ENCODE results near the gene PDE4A.
"Not testable (repeated sequence)": the region's sequence is repeated elsewhere in the genome, so short reads cannot be mapped to it uniquely, and the experiment has no call there.

The PDE4A gene

DNA sequence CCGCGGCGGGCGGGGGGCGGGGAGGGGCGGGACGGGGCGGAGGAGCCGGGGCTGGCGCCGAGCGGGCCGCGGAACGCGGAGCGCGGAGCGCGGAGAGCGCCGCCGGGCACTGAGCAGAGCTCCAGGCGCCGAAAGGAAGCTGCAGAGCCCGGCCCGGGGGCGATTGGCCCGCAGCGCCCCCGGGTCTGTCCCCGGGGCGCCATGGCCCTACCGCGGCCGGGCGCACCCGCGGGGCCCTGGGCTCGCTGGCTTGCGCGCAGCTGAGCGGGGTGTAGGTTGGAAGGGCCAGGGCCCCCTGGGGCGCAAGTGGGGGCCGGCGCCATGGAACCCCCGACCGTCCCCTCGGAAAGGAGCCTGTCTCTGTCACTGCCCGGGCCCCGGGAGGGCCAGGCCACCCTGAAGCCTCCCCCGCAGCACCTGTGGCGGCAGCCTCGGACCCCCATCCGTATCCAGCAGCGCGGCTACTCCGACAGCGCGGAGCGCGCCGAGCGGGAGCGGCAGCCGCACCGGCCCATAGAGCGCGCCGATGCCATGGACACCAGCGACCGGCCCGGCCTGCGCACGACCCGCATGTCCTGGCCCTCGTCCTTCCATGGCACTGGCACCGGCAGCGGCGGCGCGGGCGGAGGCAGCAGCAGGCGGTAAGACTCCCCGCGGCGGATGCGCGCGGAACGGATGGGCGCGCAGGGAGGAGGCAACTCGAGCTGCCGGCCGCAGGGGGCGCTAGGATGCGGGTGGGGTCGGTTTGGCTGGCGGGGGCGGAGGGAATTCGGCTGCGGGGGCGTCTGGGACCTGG lies at the start of gene PDE4A:
TSS of gene PDE4A (plus strand) at position 95 of the 796 bp plus-strand sequence. CDS start at position 322, 227 bp downstream.
- no peak for DNase-seq (ENCODE audit: low spot score)

DNA sequence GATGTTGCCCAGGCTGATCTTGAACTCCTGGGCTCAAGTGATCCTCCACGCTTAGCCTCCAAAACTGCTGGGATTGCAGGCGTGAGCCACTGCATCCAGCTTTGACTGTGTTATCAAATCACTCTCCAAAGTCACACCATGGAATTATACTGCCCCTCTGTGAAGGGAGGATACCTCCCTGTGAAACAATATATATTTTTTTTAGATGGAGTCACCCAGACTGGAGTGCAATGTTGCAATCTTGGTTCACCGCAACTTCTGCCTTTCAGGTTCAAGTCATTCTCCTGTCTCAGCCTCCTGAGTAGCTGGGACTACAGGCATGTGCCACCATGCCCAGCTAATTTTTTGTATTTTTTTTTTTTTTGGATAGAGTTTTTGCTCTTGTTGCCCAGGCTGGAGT lies 47.6 kb upstream of the PDE4A start:
- no peak for DNase-seq (ENCODE audit: low spot score)

DNA sequence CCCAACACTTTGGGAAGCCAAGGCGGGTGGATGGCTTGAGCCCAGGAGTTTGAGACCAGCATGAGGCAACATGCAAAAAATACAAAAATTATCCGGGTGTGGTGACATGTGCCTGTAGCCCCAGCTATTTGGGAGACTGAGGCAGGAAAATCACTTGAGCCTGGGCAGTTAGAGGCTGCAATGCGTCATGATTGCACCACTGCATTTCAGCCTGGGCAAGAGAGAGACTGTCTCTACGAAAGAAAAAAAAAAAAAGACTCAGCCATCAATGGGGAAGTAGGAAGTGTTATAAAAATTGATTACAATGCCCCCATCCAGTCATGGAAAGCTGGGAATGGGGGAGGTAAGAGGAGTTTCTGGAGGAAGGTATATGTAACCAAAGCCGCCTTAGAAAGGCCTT lies 45.4 kb upstream of the PDE4A start:
- no peak for DNase-seq (ENCODE audit: low spot score)

DNA sequence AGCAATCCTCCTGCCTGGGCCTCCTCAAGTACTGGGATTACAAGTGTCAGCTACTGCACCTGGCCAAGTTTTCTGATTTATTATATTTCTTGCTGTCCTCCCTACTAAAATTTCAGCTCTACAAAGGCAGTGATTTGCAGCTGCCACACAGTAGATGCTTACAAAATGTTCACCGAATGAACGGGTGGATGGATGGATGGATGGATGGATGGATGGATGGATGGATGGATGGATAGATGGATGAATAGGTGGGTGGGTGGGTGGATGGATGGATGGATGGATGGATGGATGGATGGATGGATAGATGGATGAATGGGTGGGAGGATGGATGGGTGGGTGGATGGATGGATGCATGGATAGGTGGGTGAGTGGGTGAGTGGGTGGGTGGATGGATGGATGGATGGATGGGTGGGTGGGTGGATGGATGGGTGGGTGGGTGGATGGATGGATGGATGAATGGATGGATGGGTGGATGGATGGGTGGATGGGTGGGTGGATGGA lies 43.1 kb upstream of the PDE4A start:
- not testable (repeated sequence) for DNase-seq (ENCODE audit: low spot score)

DNA sequence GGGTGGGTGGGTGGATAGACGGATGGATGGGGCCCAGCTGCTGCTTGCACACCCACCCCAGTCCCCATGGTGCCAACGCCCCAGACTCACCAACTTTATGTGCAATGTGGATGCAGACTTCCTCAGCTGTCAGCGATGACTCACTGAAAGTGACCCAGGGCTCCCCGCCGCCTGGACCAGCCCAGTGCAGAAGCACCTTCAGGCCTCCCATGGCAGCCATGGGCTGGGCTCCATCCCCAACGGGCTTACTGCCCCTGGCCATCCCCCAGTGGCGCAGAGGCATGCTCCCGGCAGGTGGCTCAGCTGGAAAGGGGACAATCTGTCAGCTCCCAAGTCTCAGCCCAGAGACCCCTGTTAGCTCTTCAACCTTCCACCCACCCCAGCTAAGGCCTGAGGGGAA lies 42.2 kb upstream of the PDE4A start:
- DNase-seq (ENCODE audit: low spot score), result no peak

DNA sequence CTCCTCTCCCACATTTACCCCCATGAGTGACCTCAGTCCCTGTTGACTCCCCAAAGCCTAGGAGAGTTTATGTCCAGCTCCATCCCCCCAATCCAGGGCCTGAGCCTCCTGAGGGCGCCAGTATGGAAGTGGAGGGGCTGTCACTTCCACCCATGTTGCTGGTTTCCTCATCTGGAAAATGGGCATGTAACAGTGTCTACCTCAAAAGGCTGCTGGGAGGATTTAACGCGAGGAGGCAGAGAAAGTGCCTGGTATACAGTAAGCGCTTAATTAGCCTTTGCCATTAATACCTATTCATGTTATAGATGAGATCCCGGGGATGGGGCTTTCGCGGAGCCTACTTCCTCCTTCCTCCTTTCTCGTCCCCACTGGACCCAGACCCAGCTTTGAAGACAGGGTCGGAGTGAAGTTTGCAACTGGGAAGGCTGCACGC lies 40.4 kb upstream of the PDE4A start:
- DNase-seq (ENCODE audit: low spot score), result no peak

DNA sequence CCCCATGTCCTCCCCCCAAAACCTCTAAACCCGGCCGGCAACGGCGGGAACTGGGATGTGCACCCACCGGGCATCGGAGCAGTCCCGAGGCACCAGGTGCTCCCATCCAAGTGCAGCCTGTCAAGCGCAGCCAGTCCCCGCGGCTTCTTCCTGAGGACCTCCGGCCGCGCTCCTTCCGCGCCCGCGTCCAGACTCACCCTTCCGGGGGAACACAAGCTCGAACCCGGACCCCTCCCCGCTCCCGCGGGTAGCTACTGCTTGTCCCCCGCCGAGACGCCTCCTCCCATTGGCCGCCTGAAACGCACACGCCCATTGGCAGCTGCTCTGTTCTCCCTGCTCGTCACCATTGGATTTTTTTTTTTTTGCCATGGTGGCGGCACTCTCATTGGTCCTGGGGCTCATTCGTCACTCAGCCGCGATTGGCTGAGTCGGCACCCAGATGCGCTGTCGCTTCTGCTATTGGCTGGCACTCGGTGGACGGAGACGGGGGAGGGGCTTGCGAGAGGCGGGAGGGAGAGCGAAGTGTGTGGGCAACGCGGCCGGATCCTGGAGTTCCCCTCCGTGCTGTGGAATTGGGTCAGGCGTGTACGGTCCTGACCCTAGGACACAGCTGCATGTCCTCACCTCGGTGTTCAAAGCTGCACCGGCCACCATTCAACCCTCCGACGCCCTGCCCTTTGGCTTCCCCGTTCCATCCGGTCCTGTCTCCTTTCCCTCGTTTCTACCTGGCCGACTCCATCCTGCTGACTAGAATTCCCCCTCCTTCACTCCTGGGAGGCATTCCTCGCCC lies 39.8 kb upstream of the PDE4A start, which contains the start of gene TYK2:
TSS of gene TYK2 (minus strand) at position 260 of the 790 bp plus-strand sequence. CDS start 2,166 bp downstream, outside the sequence.
- DNase-seq (ENCODE audit: low spot score), result peak; percentile 99

DNA sequence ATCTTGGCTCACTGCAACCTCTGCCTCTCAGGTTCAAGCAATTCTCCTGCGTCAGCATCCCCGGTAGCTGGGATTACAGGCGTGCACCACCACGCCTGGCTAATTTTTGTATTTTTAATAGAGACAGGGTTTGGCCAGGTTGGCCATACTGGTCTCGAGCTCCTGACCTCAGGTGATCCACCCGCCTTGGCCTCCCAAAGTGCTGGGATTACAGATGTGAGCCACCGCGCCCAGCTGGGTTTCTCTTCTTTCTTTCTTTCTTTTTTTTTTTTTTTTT lies 37.2 kb upstream of the PDE4A start:
- DNase-seq (ENCODE audit: low spot score), result not testable (repeated sequence)

DNA sequence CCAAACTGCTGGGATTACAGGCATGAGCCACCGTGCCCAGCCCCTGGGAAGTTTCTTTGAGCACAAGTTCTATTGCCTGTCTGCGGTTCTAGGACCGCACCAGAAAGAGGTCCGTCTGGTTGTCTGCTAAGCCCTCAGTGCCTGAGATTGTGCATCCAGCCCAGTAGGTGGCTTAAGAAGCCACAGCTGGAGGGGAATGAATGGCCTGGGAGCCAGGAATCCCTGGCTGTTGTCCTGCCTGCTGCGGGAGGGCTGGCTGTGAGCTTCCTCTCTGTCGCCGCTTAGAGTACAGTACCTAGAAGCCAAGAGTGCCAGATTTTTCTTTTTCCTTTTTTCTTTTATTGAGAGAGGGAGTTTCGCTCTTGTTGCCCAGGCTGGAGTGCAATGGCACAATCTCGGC lies 35.8 kb upstream of the PDE4A start:
- no peak for DNase-seq (ENCODE audit: low spot score)

DNA sequence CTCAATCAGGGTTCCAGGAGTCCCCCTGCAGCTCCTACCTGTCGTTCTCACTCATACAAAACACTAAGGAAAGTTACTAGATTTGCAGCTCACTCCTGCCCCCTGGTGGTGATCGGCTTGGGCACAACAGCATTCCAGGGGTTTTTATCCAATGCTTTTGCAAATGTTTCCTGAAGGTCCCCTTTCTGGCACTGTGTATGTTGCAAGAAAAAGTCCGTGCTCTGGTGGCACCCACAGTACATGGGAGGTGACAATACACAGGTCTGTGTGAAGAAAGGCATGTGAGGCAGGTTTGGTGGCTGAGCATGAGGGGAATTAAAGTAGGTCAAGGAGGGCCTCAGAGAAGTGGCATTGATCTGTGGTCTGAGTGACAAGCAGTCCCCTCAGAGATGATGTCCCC lies 31.4 kb upstream of the PDE4A start:
- DNase-seq (ENCODE audit: low spot score), result peak; percentile 89

DNA sequence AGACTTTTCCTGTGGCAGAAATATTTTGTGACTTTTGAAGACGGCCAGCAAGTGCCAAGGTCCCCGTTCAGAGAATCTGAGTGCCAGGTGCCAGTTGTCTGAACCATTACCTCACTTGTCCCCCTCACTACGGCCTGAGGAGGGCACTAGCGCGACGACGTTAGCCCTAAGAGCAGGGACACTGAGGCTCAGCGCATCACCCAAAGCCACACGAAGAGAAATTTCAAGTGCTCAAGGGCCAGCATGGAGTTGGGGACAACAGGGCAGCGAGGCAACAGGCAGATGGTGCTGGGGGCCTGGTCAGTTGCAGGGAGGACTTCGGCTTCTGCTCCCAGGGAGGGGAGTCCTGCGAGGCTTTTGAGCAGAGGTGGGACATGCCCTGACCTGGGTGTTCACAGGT lies 30.5 kb upstream of the PDE4A start:
- peak; percentile 35 for DNase-seq (ENCODE audit: low spot score)

DNA sequence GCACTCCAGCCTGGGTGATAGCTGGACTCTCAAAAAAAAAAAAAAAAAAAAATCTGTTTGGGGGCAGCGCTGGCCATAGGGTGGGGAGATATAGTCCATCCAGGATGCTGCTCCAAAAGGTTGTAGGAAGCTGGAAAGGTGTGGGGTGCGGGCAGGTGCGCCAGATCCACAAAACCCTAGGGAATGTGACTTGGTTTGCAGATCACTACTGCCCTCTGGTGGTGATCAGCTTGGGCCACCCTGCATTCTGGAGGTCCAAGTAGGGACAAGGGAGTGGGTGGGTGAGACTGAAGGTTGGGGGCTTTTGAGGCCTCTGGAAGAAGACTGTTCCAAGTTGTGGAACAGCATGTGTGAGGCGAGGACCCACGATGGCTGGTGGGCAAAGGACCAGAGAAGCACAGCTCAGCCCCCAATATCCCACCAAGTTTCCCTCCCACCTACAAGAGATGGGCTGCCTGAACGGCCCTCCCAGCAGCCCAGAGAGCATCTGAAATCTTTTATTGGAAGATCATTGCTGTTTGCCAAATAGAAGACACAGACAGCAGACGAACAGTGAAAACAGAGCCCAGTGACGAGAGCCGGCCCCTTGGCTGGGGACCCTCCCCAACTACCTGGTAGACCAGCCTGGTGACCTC lies 29.6 kb upstream of the PDE4A start:
- DNase-seq (ENCODE audit: low spot score), result peak; percentile 75

DNA sequence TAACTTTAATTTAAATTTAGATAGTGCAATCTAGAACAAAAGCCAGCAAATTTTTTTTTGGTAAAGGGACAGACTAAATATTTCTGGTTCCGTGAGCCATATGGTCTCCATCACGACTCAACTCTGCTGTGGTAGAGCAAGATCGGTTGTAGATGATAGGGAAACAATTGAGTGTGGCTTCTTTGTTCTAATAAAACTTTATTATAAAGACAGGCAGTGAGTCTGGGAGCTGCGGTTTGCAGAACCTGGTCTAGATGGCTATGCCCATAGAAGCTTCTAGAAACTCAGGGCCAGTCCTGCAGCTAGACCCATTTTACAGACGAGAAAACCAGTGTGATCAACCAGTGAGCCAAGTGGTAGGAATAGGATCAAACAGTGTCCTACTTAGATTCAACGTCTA lies 28.2 kb upstream of the PDE4A start:
- DNase-seq (ENCODE audit: low spot score), result no peak

DNA sequence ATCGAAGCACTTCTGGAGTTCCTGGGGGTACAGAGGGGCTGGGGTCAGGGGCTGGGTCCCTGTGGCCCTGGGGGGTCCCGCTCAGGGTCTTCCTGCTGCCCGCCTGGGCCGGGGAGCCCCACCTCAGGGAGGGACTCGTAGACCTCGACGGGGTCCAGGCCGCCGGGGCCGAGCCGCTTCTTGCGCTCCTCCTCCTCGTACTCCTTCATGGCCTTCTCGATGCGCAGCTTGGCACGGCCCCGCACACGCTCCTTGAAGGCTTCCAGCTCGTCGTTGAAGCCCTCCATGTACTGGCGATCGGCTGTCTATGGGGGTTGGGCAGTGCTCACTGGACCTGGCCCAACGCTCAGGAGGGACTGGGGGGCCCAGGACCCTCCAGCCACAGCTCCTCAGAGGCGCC lies 27.2 kb upstream of the PDE4A start:
- no peak for DNase-seq (ENCODE audit: low spot score)

DNA sequence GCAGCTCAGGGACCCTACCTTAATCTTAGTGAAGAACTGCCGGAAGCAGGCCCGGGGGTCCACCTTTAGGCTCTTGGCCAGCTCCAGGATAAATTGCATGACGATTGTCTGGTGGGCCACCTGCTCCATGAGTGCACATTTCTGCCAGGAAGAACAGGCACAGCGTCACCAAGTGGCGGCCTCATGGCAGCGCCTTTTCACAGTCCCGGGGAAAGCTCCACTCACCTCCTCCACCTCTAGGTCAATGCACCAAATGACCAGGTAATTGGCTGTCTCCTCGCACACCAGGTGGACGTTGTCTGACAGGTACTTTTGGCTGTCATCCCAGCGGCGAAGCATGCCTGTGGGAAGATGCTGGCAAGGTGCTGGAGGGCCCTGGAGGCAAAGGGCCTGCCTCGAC lies 25.3 kb upstream of the PDE4A start:
- no peak for DNase-seq (ENCODE audit: low spot score)

DNA sequence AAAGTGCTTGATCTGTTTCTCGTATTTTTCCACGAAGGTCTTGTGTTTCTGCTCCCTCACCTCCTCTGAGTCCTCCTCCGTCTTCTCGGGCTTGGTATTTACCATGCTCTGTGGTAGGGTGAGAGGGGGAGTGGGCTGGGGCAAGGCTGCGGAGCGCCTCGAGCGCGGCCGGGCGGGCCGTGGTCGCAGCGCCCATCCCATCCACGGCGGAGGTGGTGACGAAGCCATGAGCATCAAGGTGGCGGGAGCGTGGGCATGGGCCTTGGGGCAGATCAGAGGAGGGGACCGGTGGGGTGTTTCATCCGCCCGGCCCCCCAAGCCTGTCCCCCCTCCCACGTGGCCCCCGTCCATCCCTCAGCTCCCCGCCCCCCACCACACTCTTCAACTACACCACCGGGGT lies 24.9 kb upstream of the PDE4A start:
- DNase-seq (ENCODE audit: low spot score), result no peak

DNA sequence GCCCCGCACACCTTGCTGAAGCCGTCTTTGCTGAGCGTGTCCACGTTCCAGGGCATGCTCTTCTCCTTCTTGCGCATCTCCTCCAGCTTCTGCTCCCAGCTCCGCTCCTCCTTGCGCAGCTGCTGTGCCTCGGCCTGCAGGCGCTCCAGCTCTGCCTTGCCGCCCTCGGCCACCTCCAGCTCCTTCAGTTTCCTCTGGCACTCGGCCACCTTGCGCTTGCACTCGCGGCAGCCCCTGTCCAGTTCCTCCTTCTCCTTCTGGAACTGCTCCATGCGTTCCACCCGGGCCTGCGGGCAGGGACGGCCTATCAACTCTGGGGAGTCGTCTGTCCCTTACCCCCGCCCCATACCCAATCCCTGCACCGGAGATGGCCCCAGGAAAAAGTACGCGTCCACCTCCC lies 24.4 kb upstream of the PDE4A start:
- no peak for DNase-seq (ENCODE audit: low spot score)

DNA sequence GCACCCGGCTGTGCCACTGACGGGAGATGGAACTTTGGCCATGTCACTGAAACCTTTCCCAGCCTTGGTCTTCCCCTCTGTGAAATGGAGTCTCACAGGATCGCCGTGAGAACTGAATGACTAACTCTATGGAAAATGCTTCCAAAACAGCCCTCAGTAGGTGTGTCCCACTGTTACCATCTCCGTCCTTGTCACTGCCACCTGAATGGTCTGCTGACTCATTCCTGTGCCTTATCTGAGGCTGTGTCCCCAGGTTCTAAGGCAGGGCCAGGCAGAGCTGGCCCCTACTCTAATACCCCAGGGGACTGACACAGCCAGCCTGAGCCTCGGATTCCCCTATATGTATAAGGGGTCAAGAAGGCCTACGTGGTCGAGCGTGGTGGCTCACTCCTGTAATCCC lies 21.5 kb upstream of the PDE4A start:
- no peak for DNase-seq (ENCODE audit: low spot score)

DNA sequence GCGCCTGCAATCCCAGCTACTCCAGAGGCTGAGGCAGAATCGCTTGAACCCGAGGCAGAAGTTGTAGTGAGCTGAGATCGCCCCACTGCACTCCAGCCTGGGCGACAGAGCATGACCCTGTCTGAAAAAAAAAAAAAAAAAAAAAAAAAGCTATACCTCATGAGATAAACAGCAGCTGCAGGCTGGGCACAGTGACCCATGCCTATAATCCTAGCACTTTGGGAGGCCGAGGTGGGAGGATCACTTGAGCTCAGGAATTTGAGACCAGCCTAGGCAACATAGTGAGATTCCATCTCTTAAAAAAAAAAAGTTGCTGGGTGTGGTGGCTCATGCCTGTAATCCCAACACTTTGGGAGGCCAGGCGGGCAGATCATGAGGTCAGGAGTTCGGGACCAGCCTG lies 21.0 kb upstream of the PDE4A start:
- not testable (repeated sequence) for DNase-seq (ENCODE audit: low spot score)

DNA sequence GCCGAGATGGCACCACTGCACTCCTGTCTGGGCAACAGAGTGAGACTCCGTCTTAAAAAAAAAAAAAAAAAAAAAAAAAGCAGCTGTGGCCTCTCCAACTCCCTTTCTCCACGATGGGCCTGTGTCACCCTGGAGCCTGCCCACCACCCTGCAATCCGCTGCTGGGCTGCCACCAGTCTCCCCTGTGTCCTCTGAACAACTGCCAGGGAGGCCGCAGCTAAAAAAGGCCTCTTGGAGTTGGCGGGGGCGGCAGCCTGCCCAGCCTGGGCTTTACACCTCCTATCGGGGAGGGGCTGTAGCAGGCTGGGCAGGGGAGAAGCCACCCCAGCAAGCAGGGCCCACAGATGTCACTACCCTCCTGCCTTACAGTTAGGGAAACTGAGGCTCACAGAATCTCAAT lies 20.5 kb upstream of the PDE4A start:
- DNase-seq (ENCODE audit: low spot score), result no peak

DNA sequence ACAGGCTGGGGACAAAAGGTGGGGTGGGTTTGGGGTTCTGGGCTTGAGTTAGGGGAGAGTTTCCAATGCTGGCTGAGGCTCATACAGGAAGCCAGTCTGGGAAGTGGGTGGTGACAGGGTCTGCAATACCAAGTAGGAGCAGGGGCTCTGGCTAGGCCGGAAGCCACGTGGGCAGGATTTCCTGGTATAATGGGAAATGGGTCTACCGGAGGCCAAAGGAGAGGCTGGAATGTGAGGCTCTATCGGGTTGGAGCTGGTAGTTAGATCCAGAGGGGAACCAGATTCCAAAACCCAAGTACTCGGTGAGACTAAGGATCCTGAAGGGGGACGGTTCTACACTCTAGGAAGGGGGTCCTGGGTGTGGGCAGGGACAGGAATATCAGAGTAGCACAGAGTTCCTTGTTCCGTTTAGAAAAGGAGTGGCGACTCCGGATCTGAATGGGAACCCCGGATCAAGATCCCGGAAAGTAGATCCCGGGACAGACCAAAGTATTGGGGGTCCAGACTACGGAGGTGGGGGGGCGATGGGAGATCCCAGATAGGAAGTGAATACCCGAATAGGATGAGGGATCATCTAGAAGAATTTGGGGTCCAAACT lies 17.8 kb upstream of the PDE4A start:
- peak; percentile 20 for DNase-seq (ENCODE audit: low spot score)

All from cerebellar cortex (tissue), 1 donor.